Measurements from ENCODE around the gene PTPA. TPM values are rescaled to one million over a fixed set of nuclear protein-coding genes. Genes with fewer than 3 reads are reported as not detected.

The PTPA gene
- total and polyA plus RNA-seq, 7 donors, result 54.1 to 110 (median 97.9) TPM

GRCh38 chr9:129097671-129098306 lies 13.4 kb upstream of the PTPA start:
- no peak for DNase-seq
- no peak for ATAC-seq
- Histone ChIP-seq H3K9me3 (no peaks in the 10 kb centered on the region), H3K27me3 (ENCODE audit: insufficient read depth in 3 of 3, low read length in 2 of 3) (no peaks in the 10 kb centered on the region), H3K4me1 (peaks cover 6% of the 10 kb centered on the region), H3K27ac (no peak overlapping the region), H3K36me3 (ENCODE audit: insufficient read depth in 1 of 2, low read depth in 1 of 2) (peaks cover 4 to 72% of the 10 kb centered on the region in 2 donors), H3K4me3 (no peak overlapping the region)
- TF ChIP-seq CTCF (IDR thresholded peaks at IDR 0.05), result no peak
- intact Hi-C loops (cut with DNase I), result no loop called here
- WGBS, 3 donors, result 87 to 95% (median 92%) methylated on average over 16 of the region's 16 CpGs

- Histone ChIP-seq H3K36me3 (ENCODE audit: insufficient read depth in 1 of 2, low read depth in 1 of 2) (peaks cover 4 to 72% of the 10 kb centered on the region in 2 donors), H3K4me3 (no peak overlapping the region), H3K27ac (no peak overlapping the region), H3K9me3 (no peaks in the 10 kb centered on the region), H3K4me1 (peaks cover 7% of the 10 kb centered on the region), H3K27me3 (ENCODE audit: insufficient read depth in 3 of 3, low read length in 2 of 3) (no peaks in the 10 kb centered on the region)
- WGBS, 3 donors, result 84 to 90% (median 88%) methylated on average over 11 of the region's 11 CpGs
- TF ChIP-seq CTCF (IDR thresholded peaks at IDR 0.05), result no peak
- no peak for DNase-seq
- intact Hi-C loops (cut with DNase I), result no loop called here
- no peak for ATAC-seq
Observed at GRCh38 chr9:129098328-129098727, 12.9 kb upstream of the PTPA start.

DNA sequence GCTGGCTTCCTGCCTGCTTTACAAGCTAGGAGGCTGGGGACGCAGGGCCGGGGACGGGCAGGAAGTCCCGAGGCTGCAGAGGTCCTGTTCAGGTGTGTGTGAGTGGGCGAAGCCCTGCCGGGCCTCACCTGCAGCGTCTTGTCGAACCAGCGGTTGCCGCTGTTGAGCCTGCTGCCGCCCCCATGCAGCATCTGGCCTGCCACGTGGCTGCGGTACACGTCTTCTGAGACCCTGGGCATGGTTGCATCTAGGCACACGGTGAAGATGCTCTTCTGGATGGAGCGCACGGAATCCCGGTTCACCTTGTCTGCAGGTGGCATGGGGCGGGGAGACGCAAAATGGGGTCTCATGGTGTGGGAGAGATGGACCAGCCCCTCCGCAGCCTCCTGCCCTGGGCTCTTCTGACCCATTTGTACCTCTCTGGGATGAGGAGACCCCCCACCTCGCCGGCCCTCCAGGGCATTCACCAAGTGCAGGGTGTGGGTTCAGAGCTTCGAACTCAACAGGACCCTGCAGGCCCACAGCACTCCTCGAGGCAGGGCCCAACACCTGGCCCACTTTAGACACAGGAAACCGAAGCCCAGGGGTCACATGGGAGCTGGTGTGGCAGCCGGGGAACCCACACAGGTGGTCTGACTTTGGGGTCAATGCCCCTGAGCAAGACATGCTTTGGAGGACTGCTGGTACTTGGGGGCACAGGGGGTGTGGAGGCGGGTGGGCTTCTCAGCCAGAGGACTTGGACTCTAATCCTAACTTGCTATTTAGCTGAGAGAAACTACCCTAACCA lies 10.6 kb upstream of the PTPA start:
- Histone ChIP-seq H3K9me3 (no peaks in the 10 kb centered on the region), H3K4me3 (no peak overlapping the region), H3K4me1 (peaks cover 11% of the 10 kb centered on the region), H3K36me3 (ENCODE audit: insufficient read depth in 1 of 2, low read depth in 1 of 2) (peaks cover 4 to 62% of the 10 kb centered on the region in 2 donors), H3K27ac (no peak overlapping the region), H3K27me3 (ENCODE audit: insufficient read depth in 3 of 3, low read length in 2 of 3) (no peaks in the 10 kb centered on the region)
- WGBS, 3 donors, result 68 to 71% (median 70%) methylated on average over 28 of the region's 28 CpGs
- ATAC-seq (no peak), DNase-seq (no peak)
- TF ChIP-seq CTCF (IDR thresholded peaks at IDR 0.05), result no peak
- intact Hi-C loops (cut with DNase I), result no loop called here

GRCh38 chr9:129101279-129101678 lies 9.9 kb upstream of the PTPA start:
- Histone ChIP-seq H3K27me3 (ENCODE audit: insufficient read depth in 3 of 3, low read length in 2 of 3) (no peaks in the 10 kb centered on the region), H3K27ac (no peak overlapping the region), H3K4me3 (no peak overlapping the region), H3K36me3 (ENCODE audit: insufficient read depth in 1 of 2, low read depth in 1 of 2) (peaks cover 4 to 62% of the 10 kb centered on the region in 2 donors), H3K4me1 (peaks cover 12% of the 10 kb centered on the region), H3K9me3 (no peaks in the 10 kb centered on the region)
- no peak for TF ChIP-seq CTCF (IDR thresholded peaks at IDR 0.05)
- no peak for DNase-seq
- no peak for ATAC-seq
- intact Hi-C loops (cut with DNase I), result no loop called here
- WGBS, 3 donors, result 90 to 92% (median 92%) methylated on average over 7 of the region's 7 CpGs

All from psoas muscle (tissue), 8 donors.